ENCODE results near the gene CTRB2.
"Not testable (repeated sequence)": the region's sequence is repeated elsewhere in the genome, so short reads cannot be mapped to it uniquely, and the experiment has no call there.

Gene CTRB2

DNA sequence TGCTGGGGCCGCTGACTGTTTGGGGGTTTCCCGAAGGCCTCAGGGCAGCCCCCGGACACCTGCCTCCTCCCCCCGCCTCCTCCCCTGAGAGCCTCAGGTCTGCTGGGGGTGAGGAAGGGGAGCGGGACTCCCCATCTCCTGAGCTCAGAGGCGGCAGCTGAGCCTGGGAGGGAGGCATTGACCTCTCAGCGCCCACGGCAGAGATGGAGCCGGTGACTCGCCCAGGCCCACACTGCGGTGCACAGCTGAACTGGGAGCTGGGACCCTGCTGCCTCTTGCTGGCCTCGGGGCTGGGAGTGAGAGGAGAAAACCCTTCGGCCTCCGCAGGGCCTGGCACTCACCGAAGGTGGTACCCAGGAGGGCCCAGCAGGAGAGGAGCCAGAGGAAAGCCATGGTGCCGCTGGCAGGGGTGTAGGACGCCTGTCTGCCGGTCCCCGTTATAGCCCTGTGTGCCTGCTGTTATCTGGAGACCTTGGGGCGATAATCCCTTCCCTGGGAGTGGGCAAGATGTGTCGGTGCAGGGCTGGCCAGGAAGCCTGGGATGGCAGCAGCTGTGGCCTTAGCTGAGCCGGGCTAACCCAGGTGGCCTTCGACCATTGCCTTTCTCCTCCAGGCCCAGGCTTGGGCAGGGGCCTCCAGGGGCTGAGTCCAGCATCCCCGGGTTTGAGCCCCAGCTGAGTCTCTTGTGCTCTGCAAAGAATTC is at the start of gene CTRB2:
CTRB2 (minus strand) TSS at position 413 of the 703 bp plus-strand sequence; CDS start at position 393, 20 bp downstream.
- DNase-seq = no peak

DNA sequence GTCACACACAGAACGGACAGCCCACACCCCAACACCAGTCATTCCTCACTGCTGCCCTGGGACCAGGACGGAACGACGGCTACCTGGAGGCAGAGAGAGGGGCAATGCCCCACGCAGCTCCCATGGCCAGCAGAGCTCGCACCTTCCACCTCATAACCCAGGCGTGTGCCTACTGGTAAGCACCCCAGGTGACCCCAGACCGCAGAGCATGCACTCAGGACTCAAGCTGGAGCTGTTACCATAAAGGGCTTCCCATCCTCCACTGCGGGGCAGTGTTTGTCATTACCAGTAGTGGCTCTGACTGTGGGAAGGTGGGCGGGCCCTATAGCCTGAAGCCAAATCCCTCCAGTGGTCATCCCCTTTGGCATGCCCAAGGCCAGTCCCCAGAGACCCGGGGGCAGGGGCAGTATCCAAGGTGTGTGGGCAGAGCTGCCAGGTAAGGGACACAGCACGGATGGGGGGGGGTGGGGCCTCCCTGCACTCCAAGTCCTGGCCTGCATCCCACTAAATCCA is 49.2 kb upstream of the CTRB2 start:
- DNase-seq = no peak

DNA sequence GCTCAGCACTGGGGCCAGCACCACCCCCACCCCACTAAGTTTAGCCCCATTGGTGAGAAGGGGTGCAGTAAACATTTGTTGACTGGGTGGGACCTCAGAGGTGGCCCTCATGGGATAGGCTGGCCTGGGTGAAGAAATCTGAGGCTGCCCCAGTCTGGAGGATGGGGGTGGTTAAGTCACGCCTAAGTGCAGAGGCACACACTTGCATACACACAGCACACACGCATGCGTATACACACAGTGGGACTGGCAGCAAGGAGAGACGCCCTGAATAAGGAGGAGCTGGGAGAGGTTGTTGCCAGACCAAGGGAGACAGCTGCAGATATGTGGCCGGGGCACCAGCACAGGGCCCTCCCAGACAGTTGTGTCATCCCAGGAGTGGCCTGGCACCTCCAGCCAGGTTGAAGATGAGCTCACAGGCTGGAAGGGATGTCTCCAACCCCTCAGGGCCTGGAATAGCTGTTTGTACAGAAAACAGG is 47.4 kb upstream of the CTRB2 start:
- no peak for DNase-seq

DNA sequence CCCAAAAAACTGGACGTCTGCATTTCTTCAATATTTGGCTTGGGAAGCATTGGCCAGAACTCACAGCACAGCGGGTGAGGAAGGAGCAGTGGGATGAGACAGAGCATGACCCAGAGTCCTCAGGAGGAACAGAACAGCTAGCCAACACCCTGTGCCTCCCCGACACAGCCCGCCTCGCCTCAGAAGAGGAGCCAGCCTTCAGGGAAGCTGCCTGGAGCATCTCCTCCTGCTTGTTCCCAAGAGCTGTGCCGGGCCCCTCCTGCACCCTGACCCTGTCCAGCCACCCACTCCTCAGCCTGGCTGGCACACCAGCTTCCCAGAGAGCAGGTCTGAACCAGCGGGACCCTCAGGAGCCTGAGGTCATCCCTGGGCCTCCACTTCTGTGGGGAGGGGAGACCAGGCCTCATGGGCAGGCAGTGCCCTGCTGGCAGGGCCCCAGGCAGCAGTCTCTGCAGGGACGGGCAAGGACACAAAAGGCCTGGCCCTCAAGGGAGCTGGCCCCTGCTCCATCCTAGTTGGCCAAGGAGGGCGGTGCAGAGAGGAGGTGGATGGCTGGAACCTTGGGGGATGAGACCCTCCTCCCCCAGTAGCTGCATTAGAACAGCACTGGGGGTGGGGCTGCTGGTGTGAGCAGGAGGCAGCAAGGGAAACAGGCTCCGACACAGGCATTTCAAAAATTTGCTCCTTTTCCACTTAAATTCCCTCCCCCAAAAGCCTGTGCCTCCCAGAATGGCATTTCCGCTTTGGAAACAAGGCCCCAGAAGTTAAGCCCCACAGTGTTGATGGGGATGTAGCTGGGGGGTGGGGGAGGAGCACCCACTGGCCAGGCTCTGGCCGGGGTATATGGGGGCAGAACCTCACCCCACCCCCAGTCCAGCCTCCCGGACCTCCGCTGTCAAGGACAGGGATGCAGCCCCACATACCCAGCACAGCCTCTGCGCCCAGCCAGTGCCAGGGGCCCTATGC is 46.3 kb upstream of the CTRB2 start:
- no peak for DNase-seq

DNA sequence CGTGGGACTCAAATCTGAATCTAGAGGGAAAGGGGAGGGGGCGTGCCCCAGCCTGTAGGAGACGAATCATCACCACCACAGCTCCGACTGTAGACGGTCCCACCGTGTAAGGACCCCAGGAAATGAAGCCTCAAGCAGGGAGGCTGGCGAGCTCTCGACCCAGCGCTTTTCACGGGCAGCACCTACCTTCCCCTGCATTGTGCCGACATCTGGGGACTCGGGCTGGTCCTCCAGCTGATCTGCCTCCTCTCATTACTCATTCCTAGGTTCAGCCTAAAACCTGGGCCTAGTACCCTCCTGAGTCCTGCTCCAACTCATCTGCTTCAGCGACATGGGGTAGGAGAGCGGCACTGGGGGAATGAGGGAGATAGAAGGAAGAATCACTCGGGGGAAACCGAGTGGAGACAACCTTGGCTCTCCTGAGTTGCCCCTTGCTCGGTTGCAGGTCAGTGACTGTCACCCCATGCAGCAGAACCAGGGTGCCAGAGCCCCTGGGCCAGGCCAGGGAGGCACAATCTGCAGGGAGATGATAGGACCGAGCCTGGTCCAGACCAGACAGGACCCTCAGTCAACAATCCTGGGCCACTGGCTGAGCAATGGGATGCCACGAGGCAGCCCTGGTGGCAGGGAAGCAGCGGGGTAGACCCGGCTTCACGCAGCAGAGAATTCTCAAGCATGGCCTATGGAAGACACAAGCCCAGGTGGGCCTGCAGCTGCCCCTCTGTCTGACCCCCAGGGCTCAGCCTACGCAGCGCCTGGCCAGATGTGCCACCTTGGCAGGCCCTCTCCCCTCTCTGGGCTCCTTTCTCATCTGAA is 45.3 kb upstream of the CTRB2 start:
- DNase-seq = no peak

DNA sequence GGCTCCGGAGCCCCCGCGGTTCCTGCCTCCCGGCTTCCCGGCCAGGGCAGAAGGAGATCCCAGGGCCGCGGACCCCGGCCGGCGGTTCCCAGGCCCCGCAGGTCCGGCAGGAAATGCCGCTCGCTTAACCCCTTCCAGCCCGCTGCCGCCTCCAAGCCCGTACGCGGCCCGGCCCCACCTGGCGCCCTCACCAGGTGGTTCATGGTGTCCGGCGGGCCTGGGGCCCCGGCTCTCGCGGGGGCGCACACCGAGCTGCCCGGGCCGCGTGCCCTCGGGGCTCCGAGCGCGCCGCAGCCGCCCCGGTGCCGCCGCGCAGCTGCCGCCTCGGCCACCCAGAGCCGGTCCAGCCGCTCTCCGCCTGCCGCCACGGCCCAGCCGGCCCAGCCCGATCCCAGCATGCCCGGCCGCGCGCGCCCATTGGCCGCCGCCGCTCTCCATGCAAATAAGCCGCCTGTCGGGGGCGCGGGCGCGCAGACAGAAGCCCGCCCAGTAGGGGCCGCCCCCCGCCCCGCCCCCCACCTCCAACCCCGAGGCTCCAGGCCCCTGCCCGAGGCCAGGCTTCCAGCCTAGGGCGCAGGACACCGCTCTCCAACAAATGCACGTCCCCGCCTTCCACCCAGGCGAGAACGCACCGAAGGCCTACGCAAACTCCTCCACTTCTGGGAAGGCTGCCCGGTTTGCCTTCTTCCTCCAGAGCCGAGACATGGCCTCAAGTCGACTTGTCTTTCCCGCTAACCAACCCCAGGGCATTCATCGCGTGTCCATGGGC is 44.5 kb upstream of the CTRB2 start, which contains the start of gene BCAR1:
BCAR1 (minus strand) TSS at position 345 of the 769 bp plus-strand sequence; CDS start at position 203, 142 bp downstream.
- peak in 1 of 2 donors; percentile 54 for DNase-seq

DNA sequence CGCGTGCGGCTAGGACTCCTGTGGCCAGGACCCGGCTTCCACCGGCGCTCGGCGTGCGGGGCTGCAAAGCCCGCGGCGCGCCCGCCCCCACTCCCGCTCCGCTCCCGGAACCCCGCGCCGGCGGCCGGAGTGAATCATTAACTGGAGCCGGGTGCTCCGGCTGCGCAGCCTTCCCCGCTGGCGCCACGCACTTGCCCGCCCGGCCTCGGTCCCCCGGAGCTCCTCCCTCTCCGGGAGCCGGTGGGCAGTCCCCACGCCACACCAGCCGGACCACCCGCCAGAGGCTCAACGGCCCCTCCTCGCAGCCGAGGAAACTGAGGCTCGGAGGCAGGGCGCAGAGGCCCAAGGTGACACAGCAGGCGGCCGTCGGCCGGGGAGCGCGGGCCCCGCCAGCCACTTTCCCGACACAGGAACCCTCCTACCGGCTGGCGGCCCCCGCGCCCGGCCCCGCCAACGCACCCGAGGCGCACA is 43.9 kb upstream of the CTRB2 start:
- DNase-seq = peak in 1 of 2 donors; percentile 28

DNA sequence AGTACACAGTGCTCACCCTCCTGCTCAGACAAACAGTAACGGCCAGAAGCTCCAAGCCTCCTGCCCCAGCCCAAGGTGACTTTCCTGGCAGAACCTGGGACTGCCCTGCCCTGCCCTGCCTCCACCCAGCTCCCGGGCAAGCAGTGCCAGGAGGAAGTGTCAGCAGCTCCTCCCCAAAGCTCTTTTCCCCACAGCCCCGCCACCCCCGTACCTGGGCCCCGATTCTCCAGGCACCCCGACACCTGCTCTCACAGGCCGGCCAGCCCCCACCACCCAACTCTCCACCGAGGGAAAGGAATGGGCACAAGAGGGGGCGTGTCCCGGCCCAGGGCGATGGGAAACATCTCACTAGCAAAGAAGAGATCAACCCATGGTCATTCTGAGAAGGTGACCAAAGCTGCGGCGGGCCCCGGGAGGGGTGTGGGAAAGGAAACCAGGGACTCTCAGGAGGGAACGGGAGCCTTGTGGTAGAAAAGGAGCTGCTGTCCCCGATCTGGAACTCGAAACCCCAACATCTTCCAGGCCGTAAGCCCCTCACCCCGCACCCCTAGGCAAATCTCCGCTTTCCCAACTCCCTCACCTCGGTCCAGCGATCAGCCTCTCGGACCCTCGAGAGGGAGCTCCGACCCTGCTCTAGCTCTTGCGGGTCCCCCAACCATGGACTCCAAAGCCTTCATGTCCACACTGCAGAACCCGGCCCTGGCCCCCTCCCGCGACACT is 43.3 kb upstream of the CTRB2 start:
- DNase-seq = no peak

DNA sequence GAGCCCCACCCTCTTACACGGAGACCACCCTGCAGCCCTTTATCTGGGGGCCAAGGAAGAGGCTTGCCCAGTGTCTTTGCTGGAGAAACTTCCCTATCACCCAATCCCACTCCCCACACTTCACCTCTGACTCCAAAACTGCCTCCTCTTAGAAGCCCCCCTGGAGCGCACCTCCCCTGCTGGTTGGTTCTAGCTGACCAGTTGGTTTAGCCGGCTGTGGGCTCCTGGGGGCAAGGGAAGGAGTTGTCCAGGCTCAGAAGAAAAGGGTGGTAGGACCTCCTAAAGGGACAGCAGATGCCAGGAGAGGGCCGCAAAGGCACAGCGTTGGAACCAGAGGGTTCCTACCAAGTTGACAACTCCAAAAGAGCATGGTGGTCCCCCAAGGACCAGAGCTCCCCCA is 42.5 kb upstream of the CTRB2 start:
- DNase-seq = no peak

DNA sequence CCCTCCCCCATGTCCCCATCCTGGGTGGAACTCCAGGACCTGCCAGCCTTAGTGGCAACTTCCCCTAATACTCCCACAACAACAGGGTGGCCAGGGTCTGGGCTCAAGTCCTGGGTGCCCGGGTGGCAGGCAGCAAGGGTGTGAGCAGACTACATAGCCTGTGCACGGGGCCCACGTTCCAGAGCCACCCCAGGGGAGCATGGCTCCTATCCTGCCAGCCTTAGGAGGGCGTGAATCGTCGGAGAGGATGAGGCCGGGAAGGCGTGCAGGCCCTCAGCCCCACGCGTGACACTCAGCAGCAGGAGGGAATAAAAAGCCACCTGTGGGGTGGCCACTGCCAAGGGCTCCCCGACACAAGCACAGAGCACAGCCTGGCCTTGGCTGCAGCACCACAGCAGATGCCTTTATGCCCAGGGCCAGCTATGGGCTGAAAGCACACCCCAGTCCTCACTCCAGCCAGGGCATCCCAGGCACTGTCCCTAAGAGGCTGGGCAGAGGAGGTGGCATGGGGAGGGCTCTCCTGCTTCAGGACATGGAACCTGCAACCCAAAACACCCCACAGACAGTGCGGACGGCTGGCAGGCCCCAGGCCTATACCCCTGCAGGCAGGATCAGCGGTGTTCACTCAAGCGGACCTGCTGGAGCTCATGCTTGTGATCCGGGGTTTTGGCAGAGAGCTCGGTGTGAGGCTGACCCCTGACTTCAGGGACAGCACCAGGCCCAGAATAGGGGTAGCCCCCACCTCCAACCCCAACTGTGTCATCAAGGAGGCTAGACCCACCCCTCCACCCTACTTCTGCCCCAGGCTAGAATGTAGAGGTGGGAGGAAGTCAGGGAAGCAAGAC is 41.8 kb upstream of the CTRB2 start:
- DNase-seq = no peak

DNA sequence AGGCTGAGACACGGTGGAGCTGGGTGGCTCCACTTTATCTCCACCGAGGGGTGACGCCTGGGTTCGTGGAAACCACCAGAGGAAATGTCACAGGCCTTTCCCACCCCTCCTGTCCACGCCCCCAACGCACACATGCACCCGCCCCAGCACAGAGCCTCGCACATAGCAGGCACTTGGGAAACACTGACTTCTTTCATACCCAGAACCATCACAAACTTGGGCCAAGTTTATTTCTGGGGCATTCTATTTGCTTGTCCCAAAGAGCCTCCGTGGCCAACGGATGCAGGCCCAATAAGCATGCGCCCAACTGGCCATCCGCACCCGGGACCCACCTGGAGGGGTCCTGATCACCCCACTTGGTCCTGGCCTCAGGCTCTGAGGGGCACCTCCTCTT is 41.2 kb upstream of the CTRB2 start:
- no peak for DNase-seq

DNA sequence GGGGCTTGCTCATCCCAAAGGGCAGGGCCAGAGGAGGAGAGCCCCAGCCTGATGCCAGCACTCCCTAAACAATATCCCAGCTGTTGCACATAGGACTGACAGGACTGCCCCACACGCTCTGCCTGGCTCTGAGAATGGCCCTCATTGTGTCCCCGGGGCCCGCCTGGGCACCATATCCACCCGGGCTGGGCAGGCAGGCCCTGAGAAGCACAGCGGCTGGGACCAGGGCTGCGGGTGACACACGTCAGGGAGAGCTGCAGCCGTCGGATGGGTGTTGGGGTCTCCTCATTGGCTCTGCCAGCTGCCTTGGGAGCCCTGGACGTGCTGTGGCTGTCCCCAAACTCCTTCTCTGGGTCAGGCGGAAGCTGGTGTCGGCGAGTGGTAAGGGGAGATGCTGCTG is 40.3 kb upstream of the CTRB2 start:
- no peak for DNase-seq

DNA sequence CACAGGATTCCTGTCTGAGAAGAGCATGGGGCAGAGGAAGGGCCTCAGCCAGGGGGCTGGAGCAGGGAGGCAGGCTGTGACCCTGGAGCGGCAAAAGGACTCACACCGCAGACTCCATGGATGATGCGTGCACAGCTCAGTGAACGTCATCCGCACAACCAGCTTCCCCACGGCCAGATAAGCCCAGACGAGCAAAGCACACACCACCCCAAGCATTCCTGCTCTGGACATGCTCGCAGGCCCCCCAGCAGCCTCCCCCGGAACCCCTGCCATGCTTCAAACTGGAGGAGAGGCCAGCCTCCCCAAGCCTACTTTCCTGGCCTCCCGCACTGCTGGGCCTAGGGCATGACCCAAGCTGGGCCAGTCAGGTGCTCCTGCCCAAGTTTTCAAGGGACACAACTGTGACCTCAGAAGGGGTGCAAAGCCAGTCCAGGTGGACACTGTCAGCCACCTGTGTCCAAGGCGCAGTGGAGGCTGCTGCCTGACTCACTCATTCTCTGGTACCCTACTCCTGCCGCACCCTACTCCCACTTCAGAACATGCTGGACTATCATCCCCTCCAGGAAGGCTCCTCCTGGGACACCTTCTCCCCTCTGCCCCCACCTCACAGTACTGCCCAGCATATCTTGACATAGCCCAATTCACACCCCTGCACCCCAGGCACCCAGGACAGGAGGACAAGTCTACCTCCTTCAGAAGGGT is 39.7 kb upstream of the CTRB2 start:
- no peak for DNase-seq

DNA sequence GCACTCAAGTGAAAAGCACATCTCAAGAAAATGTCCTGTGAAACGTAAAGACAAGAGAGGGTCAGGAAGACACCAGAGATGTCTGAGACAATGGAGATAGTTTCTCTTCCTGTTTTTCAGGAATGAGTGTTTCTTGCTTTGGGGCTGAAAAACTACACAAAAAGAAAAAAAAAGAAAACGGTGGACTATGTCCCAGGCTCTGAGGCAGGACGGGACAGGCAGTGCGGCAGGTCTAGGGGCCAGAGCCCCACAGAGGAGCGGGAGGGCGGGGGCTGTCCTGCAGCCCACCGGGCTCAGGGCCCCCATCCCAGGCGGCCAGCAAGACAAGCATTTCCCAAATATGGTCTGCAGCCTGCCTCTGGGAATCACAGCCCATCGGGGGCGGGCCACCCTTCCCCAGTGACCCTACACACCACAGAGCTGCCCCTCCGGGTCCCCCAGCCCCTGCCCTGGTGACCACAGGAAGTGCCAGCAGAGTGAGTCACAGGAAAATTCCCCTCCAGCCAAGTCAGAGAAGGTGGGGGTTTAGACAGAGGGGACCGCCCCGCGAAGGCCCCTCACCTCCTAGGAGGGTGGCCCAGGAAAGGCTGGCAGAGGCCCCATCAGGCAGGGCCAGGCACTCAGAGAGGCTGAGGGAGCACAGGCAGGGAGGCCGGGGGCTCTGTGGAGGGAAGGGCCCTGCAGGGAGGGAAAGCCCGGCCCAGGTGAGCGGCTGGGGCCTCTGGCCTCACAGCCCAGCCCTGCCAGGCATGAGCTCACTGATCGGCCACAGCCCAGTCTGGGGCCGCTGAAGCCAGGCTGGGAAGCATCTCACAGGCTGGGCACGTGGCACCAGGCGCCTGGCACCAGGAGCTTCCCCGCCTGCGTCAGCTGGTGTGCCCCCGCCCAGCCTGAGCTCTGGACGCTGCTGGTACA is 38.1 kb upstream of the CTRB2 start:
- DNase-seq = no peak

DNA sequence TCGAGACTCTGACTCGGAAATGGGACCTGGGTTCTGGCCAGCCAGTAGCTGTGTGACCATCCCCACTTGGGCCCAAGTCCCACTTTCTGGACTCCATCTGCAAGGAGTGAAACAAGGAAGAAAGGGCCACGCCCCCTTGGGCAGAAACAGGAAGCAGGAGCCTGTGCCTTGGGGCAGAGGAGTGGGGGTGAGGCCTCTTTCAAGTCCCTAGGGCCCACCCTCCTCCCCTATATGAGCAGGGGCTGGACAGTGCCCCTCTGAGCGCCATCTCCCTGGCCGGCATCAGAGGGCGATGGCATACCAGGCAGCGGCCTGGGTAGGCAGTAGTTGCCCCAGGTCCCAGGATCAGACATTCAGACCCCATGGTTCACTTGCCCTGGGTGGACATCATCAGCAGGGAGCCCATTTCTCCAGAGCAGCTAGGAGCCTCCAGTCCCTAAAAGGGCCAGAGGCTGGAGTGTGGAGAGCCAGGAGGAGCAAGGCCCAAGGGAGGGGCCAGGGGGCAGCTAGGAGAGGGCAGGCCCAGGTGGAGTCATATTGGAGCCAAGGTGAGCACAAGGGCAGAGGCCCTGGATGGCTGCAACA is 37.4 kb upstream of the CTRB2 start:
- DNase-seq = no peak

DNA sequence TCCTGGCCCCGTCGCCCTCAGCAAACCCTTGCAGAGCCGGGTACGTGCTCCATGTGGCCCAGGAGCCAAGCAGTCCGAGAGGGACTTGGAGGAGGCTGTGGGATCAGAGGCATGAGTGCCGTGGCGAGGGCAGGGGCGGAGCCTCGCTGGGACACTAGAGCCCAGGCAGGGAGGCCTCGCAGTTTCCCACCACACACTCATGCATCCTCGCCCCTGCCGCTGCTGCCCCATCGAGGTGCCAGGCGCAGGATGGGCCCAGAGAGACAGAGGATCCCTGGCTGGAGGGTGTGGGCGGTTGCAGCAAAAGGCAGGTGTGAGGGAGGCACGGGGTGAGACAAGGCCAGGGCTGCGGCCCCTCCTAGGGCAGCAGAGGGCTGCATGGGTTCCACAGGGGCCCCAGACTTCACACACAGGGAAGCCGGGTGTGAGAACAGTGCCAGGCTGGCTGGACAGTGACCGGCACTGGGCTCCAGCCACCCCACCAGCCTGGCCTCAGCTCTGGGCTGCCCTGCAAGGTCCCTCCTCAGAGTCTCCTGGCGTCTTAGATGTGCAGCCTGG is 36.8 kb upstream of the CTRB2 start:
- DNase-seq = no peak

DNA sequence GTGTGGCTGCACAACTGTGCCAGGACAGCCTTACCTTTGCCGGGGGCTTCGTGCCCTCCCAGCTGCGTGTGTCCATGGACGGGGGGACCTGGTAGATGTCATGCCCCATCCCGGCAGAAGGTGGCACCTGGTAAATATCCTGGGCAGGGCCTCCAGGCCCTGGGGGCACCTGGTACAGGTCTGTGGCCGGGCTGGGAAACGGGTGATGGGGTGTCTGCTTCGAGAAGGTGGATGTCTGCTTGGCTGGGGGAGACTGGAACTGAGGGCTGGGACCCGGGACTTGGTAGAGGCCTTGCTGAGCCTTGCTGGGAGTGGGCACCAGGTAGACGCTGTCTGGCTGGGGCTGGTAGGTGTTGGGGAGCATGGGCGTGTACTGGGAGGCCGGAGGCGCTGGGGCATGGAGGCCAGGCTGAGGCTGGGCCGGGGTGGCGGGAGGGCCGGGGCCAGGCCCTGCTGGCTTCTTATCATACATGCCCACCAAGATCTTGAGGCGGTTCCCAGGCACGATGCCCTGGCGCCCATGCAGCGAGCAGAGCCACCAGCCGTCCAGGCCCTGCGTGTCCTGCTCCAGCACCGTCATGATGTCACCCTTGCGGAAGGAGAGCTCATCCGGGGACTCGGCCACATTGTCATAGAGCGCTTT is 35.6 kb upstream of the CTRB2 start:
- not testable (repeated sequence) for DNase-seq
